ENCODE measurements around the gene TNFRSF9.

- no peak for TF ChIP-seq CTCF (IDR thresholded peaks at IDR 0.05; ENCODE audit: control extremely low read depth in 1 of 3, insufficient read depth in 1 of 3, low read depth in 1 of 3, low read length in 3 of 3)
- TF ChIP-seq BCL11A (IDR thresholded peaks at IDR 0.05; ENCODE audit: low read depth in 2 of 2, low read length in 2 of 2): no peak
- no peak for TF ChIP-seq MAX (IDR thresholded peaks at IDR 0.05)
- no peak for TF ChIP-seq ATF3 (IDR thresholded peaks at IDR 0.05; ENCODE audit: insufficient read depth, low read depth, low read length)
- no peak for TF ChIP-seq USF2 (IDR thresholded peaks at IDR 0.05; ENCODE audit: low read length)
- no peak for TF ChIP-seq TCF12 (IDR thresholded peaks at IDR 0.05; ENCODE audit: low read depth, low read length)
- no peak for TF ChIP-seq POLR2A (IDR thresholded peaks at IDR 0.05; ENCODE audit: control extremely low read depth in 1 of 2, low read depth in 2 of 2, low read length in 2 of 2)
- TF ChIP-seq CEBPB (IDR thresholded peaks at IDR 0.05; ENCODE audit: low read depth, low read length): no peak
Observed at GRCh38 chr1:7928247-7928646, 12.4 kb downstream of the TNFRSF9 start.

All from H1 (cell line).